Fibroblast of pulmonary artery (primary cell): ENCODE measurements around the gene ACBD6.

Experiments
- DNase-seq: peaks from one replicate; pipeline ENCODE4 v3.0.0-alpha.2; 2010; ENCODE audit warnings: low read depth
- H3K4me3 ChIP-seq: replicated peaks from 2 replicates; pipeline ENCODE4 v1.5.1; 2011; ENCODE audit warnings: low read depth, mild to moderate bottlenecking, control low read depth, low read length, moderate library complexity
- CTCF ChIP-seq: IDR thresholded peaks from 2 replicates; pipeline ENCODE4 v1.5.1; 2011; ENCODE audit warnings: mild to moderate bottlenecking, control low read depth, low read length, inconsistent platforms; ENCODE audit errors: missing control alignments

Gene ACBD6

DNA sequence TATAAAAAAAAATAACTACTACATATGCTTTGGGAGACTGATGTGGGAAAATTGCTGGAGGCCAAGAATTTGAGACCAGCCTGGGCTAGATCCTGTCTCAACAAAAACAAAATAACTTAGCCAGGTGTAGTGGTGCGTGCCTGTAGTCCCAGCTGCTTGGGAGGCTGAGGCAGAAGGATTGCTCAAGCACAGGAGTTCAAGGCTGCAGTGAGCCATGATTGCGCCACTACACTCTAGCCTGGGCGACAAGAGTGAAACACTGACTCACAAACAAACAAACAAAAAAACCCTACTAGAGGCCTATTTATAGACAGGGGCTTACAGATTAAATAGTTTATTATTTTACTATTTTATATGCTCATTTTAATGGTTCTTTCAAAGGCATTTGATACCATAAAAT is 192.3 kb downstream of the ACBD6 start:
- H3K4me3 ChIP-seq = no peak overlapping the region
- peak; percentile 61 for DNase-seq
- TF ChIP-seq CTCF = no peak

- DNase-seq = peak; percentile 58
- no peak for TF ChIP-seq CTCF
- H3K4me3 ChIP-seq = no peak overlapping the region
Observed at GRCh38 chr1:180309338-180309737, 193.0 kb downstream of the ACBD6 start.

DNA sequence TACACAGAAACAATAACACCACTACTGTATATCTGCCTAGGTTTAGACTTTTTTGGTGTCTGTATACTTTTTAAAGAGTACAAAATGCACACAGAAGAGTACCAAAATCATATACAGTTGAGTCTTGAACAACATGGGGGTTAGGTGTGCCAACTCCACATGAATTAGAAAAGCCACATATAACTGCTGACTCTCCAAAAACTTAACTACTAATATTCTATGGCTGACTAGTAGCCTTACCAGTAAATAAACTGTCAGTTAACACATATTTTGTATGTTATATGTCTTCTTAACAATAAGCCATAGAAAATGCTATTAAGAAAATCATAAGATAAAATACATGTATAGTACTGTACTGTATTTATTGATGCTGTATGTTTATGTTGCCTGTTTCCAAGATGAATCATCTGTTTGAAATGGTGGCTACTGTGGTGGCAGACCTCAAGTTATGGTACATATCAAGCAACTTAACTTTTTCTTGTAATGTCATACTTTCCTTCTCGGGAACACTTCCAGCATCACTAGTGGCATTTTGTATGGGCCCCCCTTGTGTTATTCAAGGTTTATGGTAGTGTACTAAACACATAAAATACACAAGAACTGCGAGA is 201.1 kb downstream of the ACBD6 start:
- DNase-seq = peak; percentile 22
- TF ChIP-seq CTCF = no peak
- H3K4me3 ChIP-seq = no peak overlapping the region

- no peak for TF ChIP-seq CTCF
- H3K4me3 ChIP-seq = no peak overlapping the region
- DNase-seq = no peak
Observed at GRCh38 chr1:180299479-180300221, 202.7 kb downstream of the ACBD6 start.

DNA sequence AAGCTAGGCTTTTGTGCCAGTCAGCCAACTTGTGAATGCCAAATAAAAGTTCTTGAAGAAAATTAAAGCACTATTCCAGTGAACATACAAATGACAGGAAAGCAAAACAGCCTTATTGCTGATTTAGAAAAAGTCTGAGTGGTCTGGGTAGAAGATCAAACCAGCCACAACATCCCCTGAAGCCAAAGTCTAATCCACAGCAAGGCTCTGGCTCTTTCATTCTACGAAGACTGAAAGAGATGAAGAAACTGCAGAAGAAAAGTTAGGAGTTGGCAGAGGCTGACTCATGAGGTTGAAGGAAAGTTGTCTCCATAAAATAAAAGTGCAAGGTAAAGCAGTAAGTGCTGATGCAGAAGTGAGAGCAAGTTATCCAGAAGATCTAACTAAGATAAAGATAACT is 206.4 kb downstream of the ACBD6 start:
- no peak for TF ChIP-seq CTCF
- DNase-seq = no peak
- no peak overlapping the region for H3K4me3 ChIP-seq

DNA sequence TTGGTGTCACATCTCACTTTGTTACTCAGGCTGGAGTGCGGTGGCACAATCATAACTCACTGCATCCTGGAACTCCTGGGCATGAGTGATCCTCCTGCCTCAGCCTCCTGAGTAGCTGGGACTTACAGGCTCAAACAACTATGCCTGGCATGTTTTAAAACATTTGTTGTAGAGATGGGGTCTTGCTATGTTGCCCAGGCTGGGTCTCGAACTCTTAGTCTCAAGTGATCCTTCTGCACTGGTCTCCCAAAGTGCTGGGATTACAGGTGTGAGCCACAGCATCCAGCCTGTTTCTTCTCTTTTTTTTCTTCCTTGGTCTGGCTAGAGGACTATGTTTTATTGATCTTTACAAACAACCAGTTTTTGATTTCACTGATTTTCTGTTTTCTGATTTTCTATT is 207.7 kb downstream of the ACBD6 start:
- no peak overlapping the region for H3K4me3 ChIP-seq
- no peak for TF ChIP-seq CTCF
- no peak for DNase-seq

DNA sequence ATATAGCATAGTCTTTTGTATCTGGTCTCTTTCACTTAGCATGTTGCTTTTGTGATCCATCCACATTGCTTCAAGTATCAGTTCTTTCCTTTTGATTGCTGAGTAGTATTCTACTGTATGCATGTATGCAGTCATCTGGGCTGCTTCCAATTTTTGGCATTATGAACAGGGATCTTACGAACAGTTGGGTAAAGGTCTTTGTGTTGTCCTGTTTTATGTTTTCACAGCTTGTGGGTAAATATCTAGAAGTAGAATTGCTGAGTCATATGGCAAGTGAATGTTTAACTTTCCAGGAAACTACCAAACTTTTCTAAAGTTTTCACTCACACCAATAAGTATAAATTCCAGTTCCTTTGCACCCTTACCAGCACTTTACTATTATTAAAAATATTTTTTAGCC is 211.4 kb downstream of the ACBD6 start:
- no peak overlapping the region for H3K4me3 ChIP-seq
- peak; percentile 47 for DNase-seq
- no peak for TF ChIP-seq CTCF
